ENCODE measurements around the gene CDKN2C.

- no peak for TF ChIP-seq CTCF (conservative IDR thresholded peaks at IDR 0.05; ENCODE audit: low read depth, low read length)
- no peak for TF ChIP-seq EZH2 (IDR thresholded peaks at IDR 0.05; ENCODE audit: low read length, unreplicated experiment)
- TF ChIP-seq EZH2phosphoT487 (IDR thresholded peaks at IDR 0.05; ENCODE audit: borderline replicate concordance, low read length), result no peak
Measured at GRCh38 chr1:50966991-50967390, 3.1 kb upstream of the CDKN2C start.
